GM12878 (cell line): ENCODE data around the gene ATP1A3.

Experiments
- CREM ChIP-seq: IDR thresholded peaks from 2 replicates; pipeline ENCODE4 v1.6.1; 2014; ENCODE audit warnings: antibody characterized with exemption, low read depth
- EZH2 ChIP-seq: IDR thresholded peaks from 2 replicates; pipeline ENCODE4 v1.6.1; 2012; ENCODE audit warnings: low read depth, mild to moderate bottlenecking, control low read depth, inconsistent platforms, low read length, borderline replicate concordance; ENCODE audit not compliant: control insufficient read depth
- MYC ChIP-seq: IDR thresholded peaks from 2 replicates; pipeline ENCODE4 v1.6.1; 2011; ENCODE audit warnings: mild to moderate bottlenecking, low read length, moderate library complexity, inconsistent platforms; ENCODE audit not compliant: insufficient read depth, insufficient replicate concordance, insufficient read length, severe bottlenecking
- NBN ChIP-seq: fragments of 450-650 bp; IDR thresholded peaks from 2 replicates; pipeline ENCODE4 v1.6.1; 2016
- NFIC ChIP-seq: IDR thresholded peaks from 2 replicates; pipeline ENCODE4 v1.6.1; 2012; ENCODE audit warnings: low read depth, mild to moderate bottlenecking, inconsistent platforms, low read length, moderate library complexity
- PML ChIP-seq: IDR thresholded peaks from 2 replicates; pipeline ENCODE4 v1.6.1; 2012; ENCODE audit warnings: low read length, inconsistent platforms
- POU2F2 ChIP-seq: IDR thresholded peaks from 3 replicates; pipeline ENCODE4 v1.6.1; 2011; ENCODE audit warnings: low read depth, mild to moderate bottlenecking, low read length, borderline replicate concordance
- RAD51 ChIP-seq: fragments of 450-650 bp; IDR thresholded peaks from 2 replicates; pipeline ENCODE4 v1.6.1; 2016; ENCODE audit warnings: moderate library complexity, mild to moderate bottlenecking, inconsistent platforms
- SIN3A ChIP-seq: IDR thresholded peaks from 2 replicates; pipeline ENCODE4 v1.6.1; 2012; ENCODE audit warnings: low read depth, low read length, improper control_type of control experiment
- TF ChIP-seq, protein P1 (sequence below), 3 experiments: IDR thresholded peaks in 2 of 3; conservative IDR thresholded peaks in 1 of 3; 2 replicates each; pipeline ENCODE4 v1.5.1; 2011; ENCODE audit warnings: low read depth in 3 of 3, low read length in 3 of 3, mild to moderate bottlenecking in 3 of 3, control low read depth in 2 of 3, moderate library complexity in 2 of 3, inconsistent platforms in 1 of 3, mixed read lengths in 1 of 3; ENCODE audit not compliant: control insufficient read depth in 2 of 3, insufficient read depth in 1 of 3; ENCODE audit errors: extremely low read depth in 1 of 3
- TF ChIP-seq, protein P2 (sequence below): IDR thresholded peaks from 2 replicates; pipeline ENCODE4 v1.6.1; 2011; ENCODE audit warnings: borderline replicate concordance, low read depth, mild to moderate bottlenecking, moderate library complexity, low read length; ENCODE audit not compliant: insufficient read depth, poor library complexity, severe bottlenecking
- TF ChIP-seq, protein P3 (sequence below): fragments of 450-650 bp; IDR thresholded peaks from 2 replicates; pipeline ENCODE4 v1.6.1; 2018; ENCODE audit warnings: borderline replicate concordance, mild to moderate bottlenecking; ENCODE audit not compliant: partially characterized antibody
- TF ChIP-seq, protein P4 (sequence below): IDR thresholded peaks from 2 replicates; pipeline ENCODE4 v1.6.1; 2012; ENCODE audit warnings: low read length, inconsistent platforms
- TF ChIP-seq, protein P5 (sequence below): fragments of 450-650 bp; IDR thresholded peaks from 2 replicates; pipeline ENCODE4 v1.6.1; 2016; ENCODE audit warnings: mild to moderate bottlenecking

DNA sequence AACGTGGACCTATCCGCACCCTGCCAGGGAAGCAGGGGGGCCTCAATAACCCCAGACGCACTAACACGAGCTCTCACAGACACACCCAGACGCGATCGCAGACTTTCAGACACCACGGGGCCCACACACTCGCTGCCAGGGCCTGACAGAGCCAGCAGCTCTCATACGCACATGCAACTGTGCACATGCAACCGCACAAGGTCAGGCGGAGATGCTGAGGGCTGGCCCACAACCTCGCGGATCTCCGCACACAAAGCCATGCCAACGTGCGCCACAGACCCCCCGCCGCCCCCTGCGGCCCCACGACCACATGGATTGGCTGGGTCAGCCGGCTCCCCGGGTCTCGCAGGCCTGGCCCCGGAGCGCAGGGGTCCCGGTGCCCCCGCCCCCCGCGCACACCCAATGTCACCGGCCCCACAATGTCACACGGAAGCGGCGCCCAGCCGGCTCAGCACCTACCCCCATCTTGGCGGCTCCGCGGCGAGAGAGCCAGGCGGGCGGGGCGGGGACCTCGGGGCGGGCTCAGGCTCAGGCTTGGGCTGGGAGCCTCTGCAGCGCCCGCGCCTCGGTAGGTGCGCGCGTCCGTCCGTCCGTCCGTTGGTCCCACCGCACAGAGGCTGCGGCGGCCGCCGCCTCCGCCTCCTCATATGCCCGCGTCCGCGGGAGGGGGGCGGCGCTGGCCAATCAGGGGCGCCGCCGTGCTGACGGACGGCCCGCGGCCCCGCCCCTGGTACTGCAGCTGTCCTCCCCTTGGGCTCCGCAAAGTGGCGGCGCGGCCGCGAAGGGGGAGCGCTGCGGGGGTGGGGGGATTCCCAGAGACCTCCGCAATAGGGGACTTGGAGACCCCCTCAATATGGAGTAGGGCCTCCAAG, at the start of gene ATP1A3:
- TF ChIP-seq NBN (no peak), SIN3A (no peak), POU2F2 (no peak), PML (no peak), MYC (no peak), CREM (no peak), NFIC (no peak), EZH2 (no peak), RAD51 (no peak)
- TF ChIP-seq, protein P1, sequence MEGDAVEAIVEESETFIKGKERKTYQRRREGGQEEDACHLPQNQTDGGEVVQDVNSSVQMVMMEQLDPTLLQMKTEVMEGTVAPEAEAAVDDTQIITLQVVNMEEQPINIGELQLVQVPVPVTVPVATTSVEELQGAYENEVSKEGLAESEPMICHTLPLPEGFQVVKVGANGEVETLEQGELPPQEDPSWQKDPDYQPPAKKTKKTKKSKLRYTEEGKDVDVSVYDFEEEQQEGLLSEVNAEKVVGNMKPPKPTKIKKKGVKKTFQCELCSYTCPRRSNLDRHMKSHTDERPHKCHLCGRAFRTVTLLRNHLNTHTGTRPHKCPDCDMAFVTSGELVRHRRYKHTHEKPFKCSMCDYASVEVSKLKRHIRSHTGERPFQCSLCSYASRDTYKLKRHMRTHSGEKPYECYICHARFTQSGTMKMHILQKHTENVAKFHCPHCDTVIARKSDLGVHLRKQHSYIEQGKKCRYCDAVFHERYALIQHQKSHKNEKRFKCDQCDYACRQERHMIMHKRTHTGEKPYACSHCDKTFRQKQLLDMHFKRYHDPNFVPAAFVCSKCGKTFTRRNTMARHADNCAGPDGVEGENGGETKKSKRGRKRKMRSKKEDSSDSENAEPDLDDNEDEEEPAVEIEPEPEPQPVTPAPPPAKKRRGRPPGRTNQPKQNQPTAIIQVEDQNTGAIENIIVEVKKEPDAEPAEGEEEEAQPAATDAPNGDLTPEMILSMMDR (IDR thresholded peaks at IDR 0.05 in 2 of 3, conservative IDR thresholded peaks at IDR 0.05 in 1 of 3; ENCODE audit: control insufficient read depth in 2 of 3, extremely low read depth in 1 of 3, insufficient read depth in 1 of 3, low read depth in 3 of 3, low read length in 3 of 3), result no peak
- TF ChIP-seq, protein P2, sequence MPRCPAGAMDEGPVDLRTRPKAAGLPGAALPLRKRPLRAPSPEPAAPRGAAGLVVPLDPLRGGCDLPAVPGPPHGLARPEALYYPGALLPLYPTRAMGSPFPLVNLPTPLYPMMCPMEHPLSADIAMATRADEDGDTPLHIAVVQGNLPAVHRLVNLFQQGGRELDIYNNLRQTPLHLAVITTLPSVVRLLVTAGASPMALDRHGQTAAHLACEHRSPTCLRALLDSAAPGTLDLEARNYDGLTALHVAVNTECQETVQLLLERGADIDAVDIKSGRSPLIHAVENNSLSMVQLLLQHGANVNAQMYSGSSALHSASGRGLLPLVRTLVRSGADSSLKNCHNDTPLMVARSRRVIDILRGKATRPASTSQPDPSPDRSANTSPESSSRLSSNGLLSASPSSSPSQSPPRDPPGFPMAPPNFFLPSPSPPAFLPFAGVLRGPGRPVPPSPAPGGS, result no peak
- TF ChIP-seq, protein P3, sequence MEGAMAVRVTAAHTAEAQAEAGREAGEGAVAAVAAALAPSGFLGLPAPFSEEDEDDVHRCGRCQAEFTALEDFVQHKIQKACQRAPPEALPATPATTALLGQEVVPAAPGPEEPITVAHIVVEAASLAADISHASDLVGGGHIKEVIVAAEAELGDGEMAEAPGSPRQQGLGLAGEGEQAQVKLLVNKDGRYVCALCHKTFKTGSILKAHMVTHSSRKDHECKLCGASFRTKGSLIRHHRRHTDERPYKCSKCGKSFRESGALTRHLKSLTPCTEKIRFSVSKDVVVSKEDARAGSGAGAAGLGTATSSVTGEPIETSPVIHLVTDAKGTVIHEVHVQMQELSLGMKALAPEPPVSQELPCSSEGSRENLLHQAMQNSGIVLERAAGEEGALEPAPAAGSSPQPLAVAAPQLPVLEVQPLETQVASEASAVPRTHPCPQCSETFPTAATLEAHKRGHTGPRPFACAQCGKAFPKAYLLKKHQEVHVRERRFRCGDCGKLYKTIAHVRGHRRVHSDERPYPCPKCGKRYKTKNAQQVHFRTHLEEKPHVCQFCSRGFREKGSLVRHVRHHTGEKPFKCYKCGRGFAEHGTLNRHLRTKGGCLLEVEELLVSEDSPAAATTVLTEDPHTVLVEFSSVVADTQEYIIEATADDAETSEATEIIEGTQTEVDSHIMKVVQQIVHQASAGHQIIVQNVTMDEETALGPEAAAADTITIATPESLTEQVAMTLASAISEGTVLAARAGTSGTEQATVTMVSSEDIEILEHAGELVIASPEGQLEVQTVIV, result no peak
- TF ChIP-seq, protein P4, sequence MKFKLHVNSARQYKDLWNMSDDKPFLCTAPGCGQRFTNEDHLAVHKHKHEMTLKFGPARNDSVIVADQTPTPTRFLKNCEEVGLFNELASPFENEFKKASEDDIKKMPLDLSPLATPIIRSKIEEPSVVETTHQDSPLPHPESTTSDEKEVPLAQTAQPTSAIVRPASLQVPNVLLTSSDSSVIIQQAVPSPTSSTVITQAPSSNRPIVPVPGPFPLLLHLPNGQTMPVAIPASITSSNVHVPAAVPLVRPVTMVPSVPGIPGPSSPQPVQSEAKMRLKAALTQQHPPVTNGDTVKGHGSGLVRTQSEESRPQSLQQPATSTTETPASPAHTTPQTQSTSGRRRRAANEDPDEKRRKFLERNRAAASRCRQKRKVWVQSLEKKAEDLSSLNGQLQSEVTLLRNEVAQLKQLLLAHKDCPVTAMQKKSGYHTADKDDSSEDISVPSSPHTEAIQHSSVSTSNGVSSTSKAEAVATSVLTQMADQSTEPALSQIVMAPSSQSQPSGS, result no peak
- TF ChIP-seq, protein P5, sequence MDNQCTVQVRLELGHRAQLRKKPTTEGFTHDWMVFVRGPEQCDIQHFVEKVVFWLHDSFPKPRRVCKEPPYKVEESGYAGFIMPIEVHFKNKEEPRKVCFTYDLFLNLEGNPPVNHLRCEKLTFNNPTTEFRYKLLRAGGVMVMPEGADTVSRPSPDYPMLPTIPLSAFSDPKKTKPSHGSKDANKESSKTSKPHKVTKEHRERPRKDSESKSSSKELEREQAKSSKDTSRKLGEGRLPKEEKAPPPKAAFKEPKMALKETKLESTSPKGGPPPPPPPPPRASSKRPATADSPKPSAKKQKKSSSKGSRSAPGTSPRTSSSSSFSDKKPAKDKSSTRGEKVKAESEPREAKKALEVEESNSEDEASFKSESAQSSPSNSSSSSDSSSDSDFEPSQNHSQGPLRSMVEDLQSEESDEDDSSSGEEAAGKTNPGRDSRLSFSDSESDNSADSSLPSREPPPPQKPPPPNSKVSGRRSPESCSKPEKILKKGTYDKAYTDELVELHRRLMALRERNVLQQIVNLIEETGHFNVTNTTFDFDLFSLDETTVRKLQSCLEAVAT, result no peak
